GM12892 (cell line): ENCODE measurements around the gene SREK1.

ENCODE experiments used
- POLR2AphosphoS5 ChIP-seq: IDR thresholded peaks from 2 replicates; pipeline ENCODE4 v1.6.1; 2011; ENCODE audit warnings: low read depth, low read length, control low read depth
- TAF1 ChIP-seq: IDR thresholded peaks from 2 replicates; pipeline ENCODE4 v1.6.1; 2011; ENCODE audit warnings: low read depth, mild to moderate bottlenecking, control low read depth, low read length, borderline replicate concordance

- TF ChIP-seq POLR2AphosphoS5 (no peak), TAF1 (no peak)
These were observed 54.7 kb downstream of the SREK1 start for GRCh38 chr5:66198837-66199236.
